Fibroblast of pulmonary artery (primary cell): Measurements from ENCODE around the gene RBM11.

Source experiments
- DNase-seq: peaks from one replicate; pipeline ENCODE4 v3.0.0-alpha.2; 2010; ENCODE audit warnings: low read depth
- H3K4me3 ChIP-seq: replicated peaks from 2 replicates; pipeline ENCODE4 v1.5.1; 2011; ENCODE audit warnings: low read depth, mild to moderate bottlenecking, control low read depth, low read length, moderate library complexity
- CTCF ChIP-seq: IDR thresholded peaks from 2 replicates; pipeline ENCODE4 v1.5.1; 2011; ENCODE audit warnings: mild to moderate bottlenecking, control low read depth, low read length, inconsistent platforms; ENCODE audit errors: missing control alignments

RBM11 gene

DNA sequence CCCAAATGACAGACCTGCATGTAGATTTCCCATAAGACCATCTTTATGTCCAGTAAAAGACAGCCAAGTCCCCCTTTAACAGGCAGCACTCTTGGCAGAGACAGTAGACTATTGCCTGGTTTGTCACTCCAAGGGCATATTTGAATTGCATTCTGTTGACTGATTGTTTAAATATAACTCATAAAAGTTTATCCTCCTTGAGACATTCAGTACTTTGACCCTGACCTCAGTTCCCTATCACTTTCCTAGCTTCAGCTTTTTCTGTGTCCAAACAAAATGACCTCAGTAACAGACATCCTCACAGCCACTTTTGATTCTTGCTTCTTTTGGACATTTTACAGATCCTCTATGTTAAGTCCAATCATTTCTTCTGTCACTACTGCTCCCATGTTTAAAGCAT is 51.1 kb downstream of the RBM11 start:
- no peak overlapping the region for H3K4me3 ChIP-seq
- DNase-seq, result no peak
- TF ChIP-seq CTCF, result no peak

DNA sequence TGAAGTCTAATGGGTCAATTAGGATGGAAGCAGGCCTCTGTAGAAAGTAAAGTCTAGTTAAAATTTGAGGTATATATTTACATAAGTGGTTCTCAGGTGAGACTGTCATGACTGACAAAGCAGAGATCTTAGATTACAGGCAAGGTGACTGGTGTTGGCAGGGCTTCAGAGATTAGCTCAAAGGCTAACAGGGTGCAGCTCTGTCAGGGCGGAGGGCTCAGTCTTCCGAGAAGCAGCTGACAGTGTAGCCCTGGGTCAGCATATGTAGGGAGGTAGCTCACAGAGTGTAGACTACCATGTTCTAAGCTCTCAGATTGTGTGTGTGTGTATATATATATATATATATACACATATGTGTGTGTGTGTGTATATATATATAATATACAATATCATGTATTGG is 54.7 kb downstream of the RBM11 start:
- H3K4me3 ChIP-seq, result no peak overlapping the region
- DNase-seq, result no peak
- TF ChIP-seq CTCF, result no peak

DNA sequence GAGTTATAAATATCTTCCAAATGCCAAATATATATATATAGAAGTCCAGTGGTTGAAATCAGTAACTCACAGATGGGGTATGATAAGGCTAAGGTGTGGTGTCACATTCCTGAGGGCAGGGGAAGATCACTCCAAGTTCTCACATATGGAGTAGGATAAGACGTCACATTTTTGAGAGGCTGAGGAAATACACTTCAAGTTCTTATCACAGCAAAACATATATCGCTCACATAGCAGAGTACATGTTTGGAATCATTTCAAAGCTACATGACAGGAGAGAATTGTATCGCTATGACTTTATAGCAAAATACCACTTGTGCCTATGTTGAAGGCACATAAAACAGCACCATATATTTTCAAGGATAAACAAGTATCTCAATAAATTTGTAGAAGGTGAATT is 55.1 kb downstream of the RBM11 start:
- no peak overlapping the region for H3K4me3 ChIP-seq
- TF ChIP-seq CTCF, result no peak

GRCh38 chr21:14271641-14272040 is 55.7 kb downstream of the RBM11 start:
- TF ChIP-seq CTCF, result no peak
- no peak for DNase-seq
- no peak overlapping the region for H3K4me3 ChIP-seq

More for the DNA sequence above, 55.1 kb downstream of the RBM11 start:
- no peak for DNase-seq

DNA sequence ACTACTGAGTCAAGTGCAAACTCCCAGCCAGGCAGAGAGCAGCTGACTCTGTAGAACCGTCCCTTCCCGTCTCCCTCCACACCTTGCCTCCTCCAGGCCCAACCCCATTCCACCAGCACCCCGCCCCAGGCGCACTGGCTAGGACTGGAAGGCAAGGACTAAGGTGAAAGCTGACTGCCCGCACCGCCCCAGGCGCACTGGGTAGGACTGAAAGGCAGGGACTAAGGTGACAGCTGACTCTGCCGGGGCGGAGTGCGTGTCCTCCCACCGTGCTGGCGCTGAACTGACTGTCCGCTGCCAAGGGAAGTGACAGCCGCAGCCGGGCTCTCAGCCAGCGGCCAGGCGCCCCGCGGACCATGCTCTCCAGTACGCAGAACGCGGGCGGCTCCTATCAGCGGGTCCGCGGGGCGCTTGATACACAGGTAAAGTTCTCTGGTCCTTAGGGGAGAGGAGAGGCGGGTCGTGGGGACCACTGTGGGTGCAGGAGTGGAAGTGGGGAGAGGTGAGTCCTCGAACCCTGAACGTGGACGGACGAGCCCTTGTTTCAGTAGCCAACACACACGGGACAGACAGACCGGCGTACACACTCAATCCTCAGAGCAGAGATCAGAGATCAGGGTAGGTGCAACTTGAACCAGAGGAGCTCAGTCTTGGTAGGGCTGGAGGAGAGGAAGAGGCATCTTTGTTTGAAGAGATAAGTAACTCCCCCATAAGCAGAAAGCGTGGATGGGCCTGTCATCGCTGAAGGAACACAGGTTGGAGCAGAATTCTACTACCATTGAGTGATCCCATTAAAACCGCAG is 58.0 kb downstream of the RBM11 start:
- H3K4me3 ChIP-seq, result no peak overlapping the region
- no peak for DNase-seq
- no peak for TF ChIP-seq CTCF

DNA sequence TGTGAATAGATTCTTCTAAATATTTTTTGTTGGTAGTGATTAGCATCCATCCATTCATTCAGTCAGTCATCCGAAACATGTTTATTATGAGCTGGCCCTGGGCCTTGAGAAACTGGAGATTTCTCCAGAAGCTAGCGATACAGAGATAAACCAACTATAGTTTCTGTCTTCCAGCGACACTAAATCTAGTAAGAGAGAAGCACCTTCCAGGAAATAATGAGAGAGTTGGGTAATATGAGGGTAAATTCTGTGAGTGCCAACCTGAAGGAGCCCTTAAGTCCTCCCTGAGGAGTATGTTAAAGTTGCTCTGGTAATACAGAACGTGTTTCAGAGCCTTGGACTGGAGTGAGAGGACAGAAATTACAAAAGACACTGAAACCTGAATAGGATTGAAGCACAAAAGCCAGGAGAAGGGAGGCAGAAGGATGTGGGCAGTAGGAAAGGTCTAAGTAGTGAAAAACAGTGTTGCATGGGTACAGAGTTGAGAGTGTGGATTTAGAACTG is 59.8 kb downstream of the RBM11 start:
- no peak overlapping the region for H3K4me3 ChIP-seq
- DNase-seq, result no peak
- TF ChIP-seq CTCF, result no peak
